CD14-positive monocyte (primary cell): ENCODE measurements around the gene MASP1. TPM values are rescaled to one million over a fixed set of nuclear protein-coding genes. Genes with fewer than 3 reads are reported as not detected.

Experiments
- DNase-seq, 3 donors: peaks; one replicate each; pipeline ENCODE4 v3.0.0-alpha.2; 2011 to 2022
- H2AFZ ChIP-seq: 2 replicates; pipeline ENCODE4 v1.6.0; 2012; ENCODE audit warnings: mild to moderate bottlenecking, low read depth, low read length, inconsistent platforms; ENCODE audit not compliant: insufficient read depth, poor library complexity, severe bottlenecking
- H3K27ac ChIP-seq, 2 donors: 1 replicate in 1 of 2; 2 replicates in 1 of 2; pipeline ENCODE4 v1.5.1; 2012 to 2013; ENCODE audit warnings: low read length in 2 of 2, control low read depth in 1 of 2, inconsistent platforms in 1 of 2, low read depth in 1 of 2, mild to moderate bottlenecking in 1 of 2
- H3K27me3 ChIP-seq, 2 donors: one replicate each; pipeline versions ENCODE4 v1.6.0 to v1.6.1; 2011 to 2013; ENCODE audit warnings: low read length in 2 of 2; ENCODE audit not compliant: control insufficient read depth in 2 of 2, insufficient read depth in 2 of 2
- H3K36me3 ChIP-seq, 2 donors: replicated peaks in 1 of 2; 1 replicate in 1 of 2; 2 replicates in 1 of 2; pipeline versions ENCODE4 v1.5.1 to v1.6.1; 2012 to 2013; ENCODE audit warnings: low read length in 2 of 2, control low read depth in 1 of 2, inconsistent platforms in 1 of 2, mild to moderate bottlenecking in 1 of 2; ENCODE audit not compliant: insufficient read depth in 2 of 2, control insufficient read depth in 1 of 2
- H3K4me1 ChIP-seq, 2 donors: 1 replicate in 1 of 2; 2 replicates in 1 of 2; pipeline versions ENCODE4 v1.5.1 to v1.6.1; 2012 to 2013; ENCODE audit warnings: low read length in 2 of 2, control low read depth in 1 of 2, inconsistent platforms in 1 of 2, mild to moderate bottlenecking in 1 of 2, moderate library complexity in 1 of 2; ENCODE audit not compliant: insufficient read depth in 2 of 2, control insufficient read depth in 1 of 2
- H3K4me2 ChIP-seq: replicated peaks from 2 replicates; pipeline ENCODE3; 2012; ENCODE audit warnings: low read length, moderate library complexity, mild to moderate bottlenecking; ENCODE audit not compliant: poor library complexity, severe bottlenecking; ENCODE audit errors: extremely low read depth
- H3K4me3 ChIP-seq, 3 experiments: fragments of 200-600 bp in 1 of 3; sonication (generic) in 1 of 3; replicated peaks in 1 of 3; 1 replicate in 2 of 3; 2 replicates in 1 of 3; pipeline ENCODE4 v1.5.1; 2011 to 2013; ENCODE audit warnings: low read length in 3 of 3, mild to moderate bottlenecking in 3 of 3, control low read depth in 2 of 3, low read depth in 2 of 3, inconsistent platforms in 1 of 3, moderate library complexity in 1 of 3
- H3K79me2 ChIP-seq: 2 replicates; pipeline ENCODE4 v1.6.0; 2012; ENCODE audit warnings: mild to moderate bottlenecking, control low read depth, inconsistent platforms, low read length, moderate library complexity; ENCODE audit not compliant: insufficient read depth
- H3K9ac ChIP-seq: 2 replicates; pipeline ENCODE4 v1.6.0; 2017; ENCODE audit warnings: low read length, mild to moderate bottlenecking; ENCODE audit not compliant: insufficient read depth, poor library complexity, severe bottlenecking
- H3K9me3 ChIP-seq, 2 donors: replicated peaks in 1 of 2; 1 replicate in 1 of 2; 2 replicates in 1 of 2; pipeline versions ENCODE4 v1.5.1 to v1.6.1; 2012 to 2013; ENCODE audit warnings: low read length in 2 of 2, control low read depth in 1 of 2; ENCODE audit not compliant: control insufficient read depth in 1 of 2, insufficient read depth in 1 of 2
- H4K20me1 ChIP-seq: 2 replicates; pipeline ENCODE4 v1.6.0; 2012; ENCODE audit warnings: mild to moderate bottlenecking, low read length, control low read depth, moderate library complexity; ENCODE audit not compliant: insufficient read depth
- H3K27ac Mint-ChIP-seq, 7 donors: one replicate each; pipeline ENCODE4 v1.8.0; 2020; ENCODE audit warnings: mild to moderate bottlenecking in 7 of 7, mixed read lengths in 7 of 7, moderate library complexity in 6 of 7, inconsistent platforms in 2 of 7
- H3K27me3 Mint-ChIP-seq, 3 donors: one replicate each; pipeline ENCODE4 v1.8.0; 2021 to 2022; ENCODE audit warnings: low read depth in 3 of 3, mild to moderate bottlenecking in 3 of 3, mixed read lengths in 3 of 3, moderate library complexity in 3 of 3, inconsistent platforms in 1 of 3
- H3K36me3 Mint-ChIP-seq, 2 donors: one replicate each; pipeline ENCODE4 v1.8.0; 2020; ENCODE audit warnings: mixed read lengths in 2 of 2, inconsistent platforms in 1 of 2, mild to moderate bottlenecking in 1 of 2
- H3K4me1 Mint-ChIP-seq: one replicate; pipeline ENCODE4 v1.8.0; 2020; ENCODE audit warnings: mild to moderate bottlenecking, mixed read lengths
- H3K4me3 Mint-ChIP-seq, 2 donors: one replicate each; pipeline ENCODE4 v1.8.0; 2020; ENCODE audit warnings: mild to moderate bottlenecking in 2 of 2, mixed read lengths in 2 of 2, moderate library complexity in 1 of 2
- H3K9me3 Mint-ChIP-seq, 7 donors: one replicate each; pipeline ENCODE4 v1.8.0; 2020 to 2022; ENCODE audit warnings: mixed read lengths in 7 of 7, mild to moderate bottlenecking in 6 of 7, moderate library complexity in 6 of 7, inconsistent platforms in 2 of 7
- WGBS: methylation state at CpG from one replicate; pipeline ENCODE4 v1.1.5; 2013; ENCODE audit warnings: missing lambda C conversion rate; ENCODE audit not compliant: insufficient coverage; 5-methylcytosine and 5-hydroxymethylcytosine counted together
- intact Hi-C, 2 donors: fragments of 100-400 bp; cut with micrococcal nuclease; formaldehyde crosslinking; loops; one replicate each; pipeline versions ENCODE4 v1.15.0 to v1.15.1; 2023
- polyA plus RNA-seq, 3 donors: library from polyadenylated mRNA; depleted of rRNA in 1 of 3; unstranded in 2 of 3; stranded (reverse) in 1 of 3; fragments of 300-500 nt in 2 of 3; fragments of >200 nt in 1 of 3; fragmentation: Illumina TruSeq in 2 of 3; gene quantifications; 1 replicate in 2 of 3; 2 replicates in 1 of 3; pipeline ENCODE4 v1.2.3, GENCODE V29; 2012 to 2021
- TF ChIP-seq, protein P1 (sequence below): fragments of 200-600 bp; IDR thresholded peaks from one replicate; pipeline ENCODE4 v1.8.0; 2022; ENCODE audit warnings: antibody characterized with exemption, mild to moderate bottlenecking

MASP1 gene
- polyA plus RNA-seq, 3 donors = not detected

GRCh38 chr3:187328691-187329090 is 37.2 kb upstream of the MASP1 start:
- TF ChIP-seq, protein P1, sequence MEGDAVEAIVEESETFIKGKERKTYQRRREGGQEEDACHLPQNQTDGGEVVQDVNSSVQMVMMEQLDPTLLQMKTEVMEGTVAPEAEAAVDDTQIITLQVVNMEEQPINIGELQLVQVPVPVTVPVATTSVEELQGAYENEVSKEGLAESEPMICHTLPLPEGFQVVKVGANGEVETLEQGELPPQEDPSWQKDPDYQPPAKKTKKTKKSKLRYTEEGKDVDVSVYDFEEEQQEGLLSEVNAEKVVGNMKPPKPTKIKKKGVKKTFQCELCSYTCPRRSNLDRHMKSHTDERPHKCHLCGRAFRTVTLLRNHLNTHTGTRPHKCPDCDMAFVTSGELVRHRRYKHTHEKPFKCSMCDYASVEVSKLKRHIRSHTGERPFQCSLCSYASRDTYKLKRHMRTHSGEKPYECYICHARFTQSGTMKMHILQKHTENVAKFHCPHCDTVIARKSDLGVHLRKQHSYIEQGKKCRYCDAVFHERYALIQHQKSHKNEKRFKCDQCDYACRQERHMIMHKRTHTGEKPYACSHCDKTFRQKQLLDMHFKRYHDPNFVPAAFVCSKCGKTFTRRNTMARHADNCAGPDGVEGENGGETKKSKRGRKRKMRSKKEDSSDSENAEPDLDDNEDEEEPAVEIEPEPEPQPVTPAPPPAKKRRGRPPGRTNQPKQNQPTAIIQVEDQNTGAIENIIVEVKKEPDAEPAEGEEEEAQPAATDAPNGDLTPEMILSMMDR = no peak
- no peak overlapping the region for H3K4me2 ChIP-seq
- H3K27me3 ChIP-seq = no peaks in the 10 kb centered on the region
- H3K4me1 Mint-ChIP-seq = no peaks in the 10 kb centered on the region
- H3K36me3 Mint-ChIP-seq = no peaks in the 10 kb centered on the region
- H3K9ac ChIP-seq = no peak overlapping the region
- H2AFZ ChIP-seq = no peak overlapping the region
- H3K27me3 Mint-ChIP-seq = peaks cover 1 to 6% (median 4%) of the 10 kb centered on the region in 3 donors
- DNase-seq = no peak
- no peak overlapping the region for H3K4me3 ChIP-seq
- intact Hi-C loops = no loop called here
- H3K36me3 ChIP-seq = no peaks in the 10 kb centered on the region
- 100% methylated on average over 1 of the region's 3 CpGs for WGBS
- peaks cover 0 to 2% (median 0%) of the 10 kb centered on the region in 7 donors for H3K9me3 Mint-ChIP-seq
- no peak overlapping the region for H3K27ac ChIP-seq
- no peaks in the 10 kb centered on the region for H3K9me3 ChIP-seq
- no peaks in the 10 kb centered on the region for H3K4me1 ChIP-seq
- H3K79me2 ChIP-seq = no peaks in the 10 kb centered on the region
- H3K4me3 Mint-ChIP-seq = no peak overlapping the region
- no peaks in the 10 kb centered on the region for H4K20me1 ChIP-seq
- no peak overlapping the region for H3K27ac Mint-ChIP-seq

- Mint-ChIP-seq H3K9me3 (peaks cover 0 to 2% (median 0%) of the 10 kb centered on the region in 7 donors), H3K27ac (no peak overlapping the region), H3K27me3 (peaks cover 1 to 4% (median 4%) of the 10 kb centered on the region in 3 donors), H3K4me1 (no peaks in the 10 kb centered on the region), H3K4me3 (no peak overlapping the region), H3K36me3 (no peaks in the 10 kb centered on the region)
- DNase-seq = no peak
- Histone ChIP-seq H2AFZ (no peak overlapping the region), H3K27me3 (no peaks in the 10 kb centered on the region), H3K4me2 (no peak overlapping the region), H3K9ac (no peak overlapping the region), H3K36me3 (no peaks in the 10 kb centered on the region), H3K9me3 (no peaks in the 10 kb centered on the region), H4K20me1 (no peaks in the 10 kb centered on the region), H3K4me1 (no peaks in the 10 kb centered on the region), H3K4me3 (no peak overlapping the region), H3K79me2 (no peaks in the 10 kb centered on the region), H3K27ac (no peak overlapping the region)
- intact Hi-C loops = no loop called here
- TF ChIP-seq, protein P1 = no peak
- WGBS = no CpG with 5 or more reads among the region's 2 CpGs
Measured at GRCh38 chr3:187327845-187328244, 36.3 kb upstream of the MASP1 start.
